EL (cell line): Measurements from ENCODE around the gene FRMD5.
"Not testable (repeated sequence)": the region's sequence is repeated elsewhere in the genome, so short reads cannot be mapped to it uniquely, and the experiment has no call there.

Experiments
- DNase-seq: peaks from one replicate; pipeline ENCODE4 v3.0.0-alpha.2; 2016

Gene FRMD5

GRCh38 chr15:43826508-43827341, 368.3 kb downstream of the FRMD5 start, which contains the start of gene WDR76:
WDR76 (plus strand) TSS chr15:43827002; CDS start chr15:43827033, 31 bp downstream.
- DNase-seq, result peak; percentile 89

- DNase-seq, result no peak
Observed at GRCh38 chr15:43826029-43826507, 369.0 kb downstream of the FRMD5 start.

- DNase-seq, result not testable (repeated sequence)
Observed at GRCh38 chr15:43825305-43825704, 369.8 kb downstream of the FRMD5 start.

- DNase-seq, result peak; percentile 97
Observed at GRCh38 chr15:43824302-43825246, 370.5 kb downstream of the FRMD5 start, which contains the start of gene MFAP1. MFAP1 (minus strand) TSS chr15:43824690; CDS start chr15:43824569, 121 bp downstream.

- DNase-seq, result no peak
Observed at GRCh38 chr15:43821505-43821904, 373.6 kb downstream of the FRMD5 start.
